HUES64 (cell line): ENCODE measurements around the gene PEPD. TPM values are rescaled to one million over a fixed set of nuclear protein-coding genes. Genes with fewer than 3 reads are reported as not detected.
"Not testable (repeated sequence)": the region's sequence is repeated elsewhere in the genome, so short reads cannot be mapped to it uniquely, and the experiment has no call there.

ENCODE experiments used
- H3K27ac ChIP-seq: 2 replicates; pipeline ENCODE4 v1.7.0; 2013; ENCODE audit warnings: low read depth, low read length, inconsistent platforms
- H3K27me3 ChIP-seq: 2 replicates; pipeline ENCODE4 v1.6.1; 2013; ENCODE audit warnings: mild to moderate bottlenecking, low read length; ENCODE audit not compliant: insufficient read depth
- H3K36me3 ChIP-seq: 2 replicates; pipeline ENCODE4 v1.6.1; 2013; ENCODE audit warnings: mild to moderate bottlenecking, low read length; ENCODE audit not compliant: insufficient read depth
- H3K4me1 ChIP-seq: 2 replicates; pipeline ENCODE4 v1.6.1; 2013; ENCODE audit warnings: mild to moderate bottlenecking, low read length, moderate library complexity; ENCODE audit not compliant: insufficient read depth
- H3K4me3 ChIP-seq: 2 replicates; pipeline ENCODE4 v1.5.1; 2013; ENCODE audit warnings: mild to moderate bottlenecking, low read length, moderate library complexity
- H3K9ac ChIP-seq: 2 replicates; pipeline ENCODE4 v1.6.1; 2013; ENCODE audit warnings: mild to moderate bottlenecking, low read depth, low read length
- H3K9me3 ChIP-seq: 2 replicates; pipeline ENCODE4 v1.6.1; 2013; ENCODE audit warnings: low read depth, low read length; ENCODE audit not compliant: insufficient read depth
- WGBS: fragments of 150-250, 120-280 bp; methylation state at CpG from one replicate; pipeline ENCODE4 v1.1.7; 2013; ENCODE audit warnings: missing lambda C conversion rate; 5-methylcytosine and 5-hydroxymethylcytosine counted together
- polyA plus RNA-seq, 2 experiments: library from polyadenylated mRNA; stranded (reverse); fragments of 50-300 nt; gene quantifications; one replicate each; pipeline ENCODE4 v1.2.3, GENCODE V29; 2013

PEPD gene
- polyA plus RNA-seq (2013, experiment 1 of 2): 73.7 TPM
- polyA plus RNA-seq (2013, experiment 2 of 2): 69.0 TPM

GRCh38 chr19:33521480-33522370 lies at the start of gene PEPD:
PEPD (minus strand) TSS chr19:33521791; CDS start chr19:33521760, 31 bp downstream.
- 6% methylated on average over 69 of the region's 69 CpGs for WGBS
- Histone ChIP-seq H3K9ac (peak within 1 kb of the TSS; percentile 84), H3K36me3 (no peaks in the 10 kb centered on the region), H3K27ac (peak within 1 kb of the TSS; percentile 27; the same call in 1 of the 2 replicates), H3K9me3 (no peaks in the 10 kb centered on the region), H3K4me1 (peaks cover 12% of the 10 kb centered on the region), H3K27me3 (no peaks in the 10 kb centered on the region), H3K4me3 (peak within 1 kb of the TSS; percentile 86)

GRCh38 chr19:33569821-33570220 lies 48.2 kb upstream of the PEPD start:
- peaks cover 19% of the 10 kb centered on the region for H3K4me1 ChIP-seq
- no peak overlapping the region for H3K4me3 ChIP-seq
- no peaks in the 10 kb centered on the region for H3K36me3 ChIP-seq

GRCh38 chr19:33568706-33569105 lies 47.1 kb upstream of the PEPD start:
- Histone ChIP-seq H3K4me3 (no peak overlapping the region), H3K4me1 (peaks cover 19% of the 10 kb centered on the region), H3K9me3 (no peaks in the 10 kb centered on the region), H3K36me3 (no peaks in the 10 kb centered on the region), H3K27ac (no peak overlapping the region), H3K9ac (no peak overlapping the region), H3K27me3 (no peaks in the 10 kb centered on the region)
- 92% methylated on average over 2 of the region's 2 CpGs for WGBS

More at GRCh38 chr19:33569821-33570220, 48.2 kb upstream of the PEPD start:
- Histone ChIP-seq H3K9me3 (peaks cover 9% of the 10 kb centered on the region), H3K9ac (no peak overlapping the region), H3K27me3 (no peaks in the 10 kb centered on the region), H3K27ac (no peak overlapping the region)
- WGBS: 61% methylated on average over 4 of the region's 5 CpGs

- Histone ChIP-seq H3K4me1 (peaks cover 13% of the 10 kb centered on the region), H3K9ac (no peak overlapping the region), H3K36me3 (no peaks in the 10 kb centered on the region), H3K9me3 (no peaks in the 10 kb centered on the region), H3K27ac (no peak overlapping the region), H3K4me3 (no peak overlapping the region), H3K27me3 (no peaks in the 10 kb centered on the region)
- WGBS: 78% methylated on average over 6 of the region's 6 CpGs
Observed at GRCh38 chr19:33564836-33565338, 43.3 kb upstream of the PEPD start.

GRCh38 chr19:33562636-33563035 lies 41.0 kb upstream of the PEPD start:
- Histone ChIP-seq H3K4me1 (peaks cover 8% of the 10 kb centered on the region), H3K4me3 (no peak overlapping the region), H3K27ac (no peak overlapping the region), H3K9ac (no peak overlapping the region), H3K9me3 (no peaks in the 10 kb centered on the region), H3K27me3 (no peaks in the 10 kb centered on the region), H3K36me3 (no peaks in the 10 kb centered on the region)
- 91% methylated on average over 7 of the region's 7 CpGs for WGBS

- not testable (repeated sequence) for H3K4me1 ChIP-seq, H3K27me3 ChIP-seq, H3K9me3 ChIP-seq, H3K36me3 ChIP-seq, H3K27ac ChIP-seq, H3K4me3 ChIP-seq, H3K9ac ChIP-seq
- 100% methylated on average over 4 of the region's 5 CpGs for WGBS
Observed at GRCh38 chr19:33561666-33562065, 40.1 kb upstream of the PEPD start.

GRCh38 chr19:33561261-33561660 lies 39.7 kb upstream of the PEPD start:
- WGBS: 98% methylated on average over 5 of the region's 6 CpGs
- Histone ChIP-seq H3K4me1 (peaks cover 8% of the 10 kb centered on the region), H3K27me3 (no peaks in the 10 kb centered on the region), H3K4me3 (no peak overlapping the region), H3K27ac (no peak overlapping the region), H3K9me3 (no peaks in the 10 kb centered on the region), H3K36me3 (no peaks in the 10 kb centered on the region), H3K9ac (no peak overlapping the region)

GRCh38 chr19:33559996-33560395 lies 38.4 kb upstream of the PEPD start:
- 94% methylated on average over 8 of the region's 8 CpGs for WGBS
- no peak overlapping the region for H3K27ac ChIP-seq
- no peaks in the 10 kb centered on the region for H3K27me3 ChIP-seq
- H3K4me1 ChIP-seq: no peaks in the 10 kb centered on the region
- no peaks in the 10 kb centered on the region for H3K36me3 ChIP-seq
- no peak overlapping the region for H3K9ac ChIP-seq
- no peaks in the 10 kb centered on the region for H3K9me3 ChIP-seq
- H3K4me3 ChIP-seq: no peak overlapping the region

- Histone ChIP-seq H3K36me3 (no peaks in the 10 kb centered on the region), H3K9me3 (no peaks in the 10 kb centered on the region), H3K9ac (no peak overlapping the region), H3K27ac (no peak overlapping the region), H3K4me3 (no peak overlapping the region), H3K4me1 (no peaks in the 10 kb centered on the region), H3K27me3 (no peaks in the 10 kb centered on the region)
- WGBS: 91% methylated on average over 9 of the region's 9 CpGs
Observed at GRCh38 chr19:33558856-33559255, 37.3 kb upstream of the PEPD start.

GRCh38 chr19:33558151-33558550 lies 36.6 kb upstream of the PEPD start:
- Histone ChIP-seq H3K4me3 (no peak overlapping the region), H3K27ac (no peak overlapping the region), H3K36me3 (no peaks in the 10 kb centered on the region), H3K4me1 (no peaks in the 10 kb centered on the region), H3K9me3 (no peaks in the 10 kb centered on the region), H3K27me3 (no peaks in the 10 kb centered on the region), H3K9ac (no peak overlapping the region)
- WGBS: 85% methylated on average over 8 of the region's 8 CpGs

GRCh38 chr19:33557720-33558119 lies 36.1 kb upstream of the PEPD start:
- no peaks in the 10 kb centered on the region for H3K36me3 ChIP-seq
- 91% methylated on average over 12 of the region's 13 CpGs for WGBS

More at GRCh38 chr19:33557720-33558119, 36.1 kb upstream of the PEPD start:
- H3K4me1 ChIP-seq: no peaks in the 10 kb centered on the region
- no peak overlapping the region for H3K27ac ChIP-seq
- no peaks in the 10 kb centered on the region for H3K27me3 ChIP-seq
- H3K9me3 ChIP-seq: no peaks in the 10 kb centered on the region
- no peak overlapping the region for H3K9ac ChIP-seq
- no peak overlapping the region for H3K4me3 ChIP-seq
